T-helper 17 cell (primary cell): Measurements from ENCODE around the gene DNAH11. TPM values are rescaled to one million over a fixed set of nuclear protein-coding genes. Genes with fewer than 3 reads are reported as not detected.
"Not testable (repeated sequence)": the region's sequence is repeated elsewhere in the genome, so short reads cannot be mapped to it uniquely, and the experiment has no call there.

Experiments used
- ATAC-seq: fragments of 150-1000 bp; cut with Tn5 transposase; 2 replicates; pipeline ENCODE4 v1.10.0; 2021; ENCODE audit warnings: mild to moderate bottlenecking, moderate library complexity
- DNase-seq, 3 donors: peaks; one replicate each; pipeline versions ENCODE4 v3.0.0 to v3.0.0-alpha.2; 2020 to 2021
- H3K9me3 ChIP-seq: one replicate; pipeline ENCODE4 v1.7.0; 2013; ENCODE audit warnings: low read length, mild to moderate bottlenecking; ENCODE audit not compliant: control insufficient read depth, poor library complexity, severe bottlenecking
- H3K27ac Mint-ChIP-seq: one replicate; pipeline ENCODE4 v1.8.0; 2022; ENCODE audit warnings: mild to moderate bottlenecking, moderate library complexity, mixed read lengths
- H3K27me3 Mint-ChIP-seq: one replicate; pipeline ENCODE4 v1.8.0; 2022; ENCODE audit warnings: mixed read lengths
- H3K36me3 Mint-ChIP-seq: one replicate; pipeline ENCODE4 v1.8.0; 2022; ENCODE audit warnings: low read depth, mixed read lengths
- H3K4me1 Mint-ChIP-seq: one replicate; pipeline ENCODE4 v1.8.0; 2022; ENCODE audit warnings: mild to moderate bottlenecking, mixed read lengths
- H3K4me3 Mint-ChIP-seq: one replicate; pipeline ENCODE4 v1.8.0; 2022; ENCODE audit warnings: mild to moderate bottlenecking, moderate library complexity, mixed read lengths
- total RNA-seq, 4 donors: library from RNA in 2 of 4; stranded (reverse) in 2 of 4; gene quantifications; one replicate each; pipeline ENCODE4 v1.2.3 and lab custom pipeline; 2022 to 2026

The DNAH11 gene
- total RNA-seq, 2 donors from 2014 or later, result 0.05 to 0.97 TPM

- ATAC-seq (no peak), DNase-seq (no peak)
- no peaks in the 10 kb centered on the region for H3K9me3 ChIP-seq
- no peak overlapping the region for H3K27ac Mint-ChIP-seq
- no peaks in the 10 kb centered on the region for H3K36me3 Mint-ChIP-seq
- no peaks in the 10 kb centered on the region for H3K4me1 Mint-ChIP-seq
- peaks cover 5% of the 10 kb centered on the region for H3K27me3 Mint-ChIP-seq
- H3K4me3 Mint-ChIP-seq, result no peak overlapping the region
These were observed 114.0 kb downstream of the DNAH11 start for GRCh38 chr7:21656796-21657195.

GRCh38 chr7:21670496-21670895 is 127.7 kb downstream of the DNAH11 start:
- no peak for DNase-seq
- H3K36me3 Mint-ChIP-seq, result peaks cover 2% of the 10 kb centered on the region
- no peak for ATAC-seq
- H3K27ac Mint-ChIP-seq, result no peak overlapping the region
- peaks cover 9% of the 10 kb centered on the region for H3K27me3 Mint-ChIP-seq
- H3K4me3 Mint-ChIP-seq, result no peak overlapping the region
- H3K4me1 Mint-ChIP-seq, result no peaks in the 10 kb centered on the region
- no peaks in the 10 kb centered on the region for H3K9me3 ChIP-seq

GRCh38 chr7:21671859-21672258 is 129.0 kb downstream of the DNAH11 start:
- H3K4me1 Mint-ChIP-seq, result no peaks in the 10 kb centered on the region
- H3K36me3 Mint-ChIP-seq, result peaks cover 2% of the 10 kb centered on the region
- peaks cover 9% of the 10 kb centered on the region for H3K27me3 Mint-ChIP-seq
- H3K9me3 ChIP-seq, result no peaks in the 10 kb centered on the region
- no peak for ATAC-seq
- no peak overlapping the region for H3K4me3 Mint-ChIP-seq
- no peak overlapping the region for H3K27ac Mint-ChIP-seq
- DNase-seq, result no peak

GRCh38 chr7:21675255-21675654 is 132.4 kb downstream of the DNAH11 start:
- Mint-ChIP-seq H3K27ac (no peak overlapping the region), H3K4me3 (no peak overlapping the region), H3K4me1 (no peaks in the 10 kb centered on the region), H3K36me3 (peaks cover 2% of the 10 kb centered on the region), H3K27me3 (peaks cover 8% of the 10 kb centered on the region)
- ATAC-seq, result no peak
- no peaks in the 10 kb centered on the region for H3K9me3 ChIP-seq
- no peak for DNase-seq

DNA sequence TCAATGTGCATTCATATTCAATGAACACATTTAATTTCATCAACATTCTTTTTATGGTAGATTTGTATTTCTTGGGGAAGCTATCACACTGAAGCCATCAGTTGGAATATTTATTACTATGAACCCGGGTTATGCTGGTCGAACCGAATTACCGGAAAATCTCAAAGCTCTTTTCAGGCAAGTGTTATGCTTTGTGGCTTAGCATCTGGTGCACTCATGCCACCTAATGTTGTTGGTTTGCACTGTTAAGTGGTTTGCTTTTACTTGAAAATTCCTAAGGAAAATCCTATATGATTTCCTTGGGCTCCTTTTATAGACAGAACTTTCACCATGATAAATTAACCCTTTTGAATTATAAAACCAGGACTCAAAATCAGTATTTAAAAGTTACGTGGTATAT is 147.9 kb downstream of the DNAH11 start:
- Mint-ChIP-seq H3K4me3 (no peak overlapping the region), H3K27ac (no peak overlapping the region), H3K36me3 (no peaks in the 10 kb centered on the region), H3K4me1 (peaks cover 2% of the 10 kb centered on the region), H3K27me3 (no peaks in the 10 kb centered on the region)
- no peak for ATAC-seq
- H3K9me3 ChIP-seq, result no peaks in the 10 kb centered on the region
- DNase-seq, result no peak

DNA sequence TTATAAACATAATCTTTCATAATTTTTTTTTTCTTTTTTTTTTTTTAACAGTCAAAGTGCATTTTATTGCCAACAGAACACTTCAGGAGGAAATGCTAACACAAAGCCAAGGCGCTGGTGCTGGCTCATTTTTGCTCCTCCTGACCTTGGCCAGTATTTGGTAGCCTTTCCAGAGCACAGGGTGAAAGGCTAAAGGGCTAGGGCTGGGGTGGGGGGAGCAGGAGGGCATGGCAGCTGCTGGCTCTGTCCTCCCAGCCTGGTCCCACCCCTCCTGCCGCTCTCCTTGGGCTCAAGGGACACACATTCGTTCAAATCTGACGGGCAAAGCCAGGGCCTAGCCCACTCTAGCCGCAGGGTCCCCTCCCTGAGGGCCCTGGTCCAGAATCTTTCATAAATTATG is 148.3 kb downstream of the DNAH11 start:
- H3K36me3 Mint-ChIP-seq, H3K4me1 Mint-ChIP-seq, H3K4me3 Mint-ChIP-seq, ATAC-seq, H3K9me3 ChIP-seq, H3K27ac Mint-ChIP-seq, H3K27me3 Mint-ChIP-seq, DNase-seq: not testable (repeated sequence)

- H3K4me3 Mint-ChIP-seq, H3K27me3 Mint-ChIP-seq, H3K9me3 ChIP-seq, H3K27ac Mint-ChIP-seq, H3K4me1 Mint-ChIP-seq, ATAC-seq, DNase-seq, H3K36me3 Mint-ChIP-seq: not testable (repeated sequence)
These were observed 157.7 kb downstream of the DNAH11 start for GRCh38 chr7:21700587-21700986.

DNA sequence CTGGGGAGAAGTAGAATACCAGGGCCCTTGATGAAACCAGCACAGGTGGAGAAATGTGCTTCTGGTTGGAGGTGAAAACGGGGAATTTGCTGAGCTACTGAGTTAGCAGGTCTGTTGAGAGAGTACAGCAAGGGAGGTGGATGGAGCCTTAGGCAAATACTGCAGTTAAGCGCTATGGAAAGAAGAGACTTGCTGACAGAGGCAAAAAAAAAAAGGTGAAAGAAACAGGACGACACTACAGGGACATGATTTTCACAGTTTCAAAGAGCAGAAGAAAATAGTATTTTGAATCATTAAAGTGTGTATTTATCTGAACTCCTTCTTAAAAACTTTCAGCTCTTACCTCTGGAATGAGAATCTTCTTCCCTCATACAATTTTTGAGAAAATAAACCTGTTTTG is 159.5 kb downstream of the DNAH11 start:
- DNase-seq (no peak), ATAC-seq (no peak)
- Mint-ChIP-seq H3K27ac (no peak overlapping the region), H3K36me3 (no peaks in the 10 kb centered on the region), H3K4me1 (no peaks in the 10 kb centered on the region), H3K4me3 (no peak overlapping the region), H3K27me3 (no peaks in the 10 kb centered on the region)
- H3K9me3 ChIP-seq, result no peaks in the 10 kb centered on the region

DNA sequence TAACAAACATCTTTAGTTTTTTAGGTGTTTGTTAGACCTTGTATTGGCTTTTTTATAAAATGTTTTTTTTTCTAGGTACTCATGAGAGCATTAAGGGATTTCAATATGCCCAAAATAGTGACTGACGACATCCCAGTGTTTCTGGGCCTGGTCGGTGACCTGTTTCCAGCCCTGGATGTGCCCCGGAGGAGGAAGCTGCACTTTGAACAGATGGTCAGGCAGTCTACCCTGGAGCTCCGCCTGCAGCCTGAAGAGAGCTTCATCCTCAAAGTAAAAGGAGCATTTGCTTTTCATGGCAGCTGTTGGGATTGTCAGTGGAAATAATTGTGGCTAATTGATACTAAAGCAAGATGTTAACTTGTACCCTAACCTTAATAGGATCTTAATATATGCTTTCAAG is 161.5 kb downstream of the DNAH11 start:
- no peak for DNase-seq
- Mint-ChIP-seq H3K36me3 (no peaks in the 10 kb centered on the region), H3K27me3 (no peaks in the 10 kb centered on the region), H3K27ac (no peak overlapping the region), H3K4me1 (no peaks in the 10 kb centered on the region), H3K4me3 (no peak overlapping the region)
- ATAC-seq, result no peak
- H3K9me3 ChIP-seq, result no peaks in the 10 kb centered on the region

DNA sequence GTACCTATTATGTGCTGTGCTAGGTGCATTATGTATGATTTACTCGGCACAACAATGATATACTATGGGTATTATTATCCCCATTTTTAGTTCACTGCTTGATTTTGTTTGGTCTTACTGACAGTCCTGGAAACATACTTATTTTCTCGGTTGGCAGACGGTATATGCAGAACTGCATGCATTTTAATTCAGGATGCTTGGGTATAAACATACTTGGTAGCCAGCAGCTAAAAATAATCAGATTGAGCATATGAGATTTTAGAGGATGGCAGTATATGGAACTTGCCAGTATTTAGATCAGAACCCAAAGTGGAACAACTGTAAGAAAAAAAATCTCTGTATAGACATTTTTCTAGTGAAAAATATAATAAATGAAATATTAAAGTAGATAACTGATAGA is 163.3 kb downstream of the DNAH11 start:
- H3K27me3 Mint-ChIP-seq, result no peaks in the 10 kb centered on the region
- ATAC-seq (no peak), DNase-seq (no peak)
- no peaks in the 10 kb centered on the region for H3K36me3 Mint-ChIP-seq
- H3K27ac Mint-ChIP-seq, result no peak overlapping the region
- H3K9me3 ChIP-seq, result no peaks in the 10 kb centered on the region
- H3K4me1 Mint-ChIP-seq, result no peaks in the 10 kb centered on the region
- H3K4me3 Mint-ChIP-seq, result no peak overlapping the region

DNA sequence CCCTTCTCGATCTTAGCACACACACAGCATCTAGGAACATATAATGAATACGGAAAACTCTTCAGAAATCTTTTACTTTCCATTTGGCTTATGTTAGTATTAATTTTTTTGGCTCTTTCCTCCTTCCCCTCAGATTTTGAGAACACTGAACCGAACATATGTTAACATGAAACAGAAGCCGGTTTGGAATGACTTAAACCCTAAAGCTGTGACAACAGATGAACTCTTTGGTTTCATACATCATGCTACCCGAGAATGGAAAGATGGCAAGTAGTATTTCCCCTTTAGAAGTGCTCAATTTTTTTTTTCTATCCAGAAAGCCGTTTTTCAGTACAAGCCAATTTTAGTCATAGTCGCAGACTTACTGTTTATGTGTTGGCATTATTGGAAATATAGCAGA is 164.7 kb downstream of the DNAH11 start:
- no peaks in the 10 kb centered on the region for H3K9me3 ChIP-seq
- Mint-ChIP-seq H3K4me1 (no peaks in the 10 kb centered on the region), H3K36me3 (no peaks in the 10 kb centered on the region), H3K27me3 (no peaks in the 10 kb centered on the region), H3K4me3 (no peak overlapping the region), H3K27ac (no peak overlapping the region)
- DNase-seq, result no peak
- no peak for ATAC-seq

DNA sequence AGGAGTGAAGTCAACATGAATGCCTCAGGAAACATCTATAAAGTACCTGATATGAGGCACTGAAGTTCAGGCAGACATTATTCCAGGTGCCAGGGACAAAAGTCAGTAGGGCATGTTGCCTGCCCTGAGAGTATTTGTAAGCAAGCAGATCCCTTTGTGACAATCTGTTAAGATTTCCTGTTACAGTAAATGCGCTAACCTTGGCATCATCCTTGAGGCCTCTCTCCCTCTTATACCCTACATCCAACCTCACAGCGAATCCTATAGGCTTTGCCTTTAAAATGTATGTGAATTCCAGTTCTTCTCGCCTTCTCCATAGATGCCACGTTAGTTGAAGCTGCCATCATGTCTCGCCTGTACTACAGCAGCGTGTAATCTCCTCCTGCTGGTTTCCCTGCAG is 165.3 kb downstream of the DNAH11 start:
- DNase-seq (no peak), ATAC-seq (no peak)
- no peaks in the 10 kb centered on the region for H3K4me1 Mint-ChIP-seq
- H3K27me3 Mint-ChIP-seq, result no peaks in the 10 kb centered on the region
- no peak overlapping the region for H3K27ac Mint-ChIP-seq
- H3K4me3 Mint-ChIP-seq, result no peak overlapping the region
- H3K36me3 Mint-ChIP-seq, result no peaks in the 10 kb centered on the region
- H3K9me3 ChIP-seq, result no peaks in the 10 kb centered on the region

- no peaks in the 10 kb centered on the region for H3K9me3 ChIP-seq
- Mint-ChIP-seq H3K4me1 (peaks cover 3% of the 10 kb centered on the region), H3K27me3 (peaks cover 18% of the 10 kb centered on the region), H3K27ac (no peak overlapping the region), H3K36me3 (no peaks in the 10 kb centered on the region), H3K4me3 (no peak overlapping the region)
- DNase-seq (no peak), ATAC-seq (no peak)
These were observed 174.5 kb downstream of the DNAH11 start for GRCh38 chr7:21717323-21717722.

DNA sequence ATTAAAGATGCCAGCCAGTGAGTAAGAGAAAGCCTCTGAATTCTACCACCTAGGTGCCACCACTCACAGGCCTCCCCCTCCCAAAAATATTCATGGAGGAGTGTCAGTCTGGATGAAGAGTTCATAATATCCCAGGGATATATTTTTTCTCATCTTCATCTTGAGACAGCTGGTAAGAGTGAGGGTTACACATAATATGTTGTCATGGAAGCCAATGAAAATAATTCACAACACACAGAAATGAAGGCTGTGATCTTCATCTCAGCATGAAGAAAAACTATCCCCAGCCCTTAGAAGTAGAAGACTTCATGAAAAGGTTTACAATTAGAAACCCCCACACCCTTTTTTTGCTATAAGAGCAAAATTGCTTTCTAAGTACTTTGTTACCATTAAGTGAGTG is 175.6 kb downstream of the DNAH11 start:
- no peaks in the 10 kb centered on the region for H3K36me3 Mint-ChIP-seq
- H3K4me3 Mint-ChIP-seq, result no peak overlapping the region
- no peaks in the 10 kb centered on the region for H3K9me3 ChIP-seq
- no peak overlapping the region for H3K27ac Mint-ChIP-seq
- peaks cover 3% of the 10 kb centered on the region for H3K4me1 Mint-ChIP-seq
- ATAC-seq (no peak), DNase-seq (no peak)
- peaks cover 18% of the 10 kb centered on the region for H3K27me3 Mint-ChIP-seq

GRCh38 chr7:21719846-21720245 is 177.0 kb downstream of the DNAH11 start:
- no peak for DNase-seq
- H3K9me3 ChIP-seq, result no peaks in the 10 kb centered on the region
- Mint-ChIP-seq H3K4me3 (no peak overlapping the region), H3K36me3 (no peaks in the 10 kb centered on the region), H3K4me1 (peaks cover 3% of the 10 kb centered on the region), H3K27ac (no peak overlapping the region), H3K27me3 (peaks cover 21% of the 10 kb centered on the region)
- no peak for ATAC-seq
